Osteoblast (primary cell): ENCODE data around the gene LELP1. TPM values are rescaled to one million over a fixed set of nuclear protein-coding genes. Genes with fewer than 3 reads are reported as not detected.

Experiments used
- DNase-seq: peaks from one replicate; pipeline ENCODE4 v3.0.0; 2011; ENCODE audit warnings: low spot score, mixed read lengths; ENCODE audit not compliant: insufficient read length; ENCODE audit errors: missing footprints
- H2AFZ ChIP-seq: 2 replicates; pipeline ENCODE4 v1.6.0; 2011; ENCODE audit warnings: mild to moderate bottlenecking, low read length
- H3K27ac ChIP-seq: 2 replicates; pipeline ENCODE4 v1.5.1; 2011; ENCODE audit warnings: mild to moderate bottlenecking, low read depth, low read length, moderate library complexity
- H3K27me3 ChIP-seq: 2 replicates; pipeline ENCODE4 v1.6.0; 2012; ENCODE audit warnings: mild to moderate bottlenecking, control low read depth, inconsistent platforms, low read length, moderate library complexity; ENCODE audit not compliant: insufficient read depth
- H3K36me3 ChIP-seq: 2 replicates; pipeline ENCODE4 v1.5.1; 2011; ENCODE audit warnings: mild to moderate bottlenecking, low read length, control low read depth, moderate library complexity; ENCODE audit not compliant: insufficient read depth
- H3K4me1 ChIP-seq: 2 replicates; pipeline ENCODE4 v1.5.1; 2011; ENCODE audit warnings: mild to moderate bottlenecking, low read length, control low read depth, moderate library complexity; ENCODE audit not compliant: insufficient read depth
- H3K4me2 ChIP-seq: 2 replicates; pipeline ENCODE4 v1.6.0; 2011; ENCODE audit warnings: mild to moderate bottlenecking, low read length; ENCODE audit not compliant: insufficient read depth
- H3K4me3 ChIP-seq: fragments of 200-600 bp; sonication (generic); 3 replicates; pipeline ENCODE4 v1.5.1; 2012; ENCODE audit warnings: mild to moderate bottlenecking, low read length, inconsistent platforms; ENCODE audit not compliant: insufficient read depth
- H3K79me2 ChIP-seq: 2 replicates; pipeline ENCODE4 v1.6.0; 2012; ENCODE audit warnings: mild to moderate bottlenecking, low read length, control low read depth, inconsistent platforms; ENCODE audit not compliant: insufficient read depth
- H3K9me3 ChIP-seq: 2 replicates; pipeline ENCODE4 v1.5.1; 2011; ENCODE audit warnings: low read depth, low read length, control low read depth
- H4K20me1 ChIP-seq: 2 replicates; pipeline ENCODE4 v1.6.0; 2012; ENCODE audit warnings: mild to moderate bottlenecking, low read length, control low read depth; ENCODE audit not compliant: insufficient read depth
- total RNA-seq: library from RNA; depleted of rRNA; stranded (reverse); fragments of >200 nt; gene quantifications from 2 replicates; pipeline ENCODE4 v1.2.3, GENCODE V29; 2012
- TF ChIP-seq, protein P1 (sequence below): IDR thresholded peaks from 2 replicates; pipeline ENCODE4 v1.5.1; 2011; ENCODE audit warnings: mild to moderate bottlenecking, low read depth, low read length, moderate library complexity; ENCODE audit errors: extremely low read depth

LELP1 gene
- total RNA-seq, 1 donor = not detected

DNA sequence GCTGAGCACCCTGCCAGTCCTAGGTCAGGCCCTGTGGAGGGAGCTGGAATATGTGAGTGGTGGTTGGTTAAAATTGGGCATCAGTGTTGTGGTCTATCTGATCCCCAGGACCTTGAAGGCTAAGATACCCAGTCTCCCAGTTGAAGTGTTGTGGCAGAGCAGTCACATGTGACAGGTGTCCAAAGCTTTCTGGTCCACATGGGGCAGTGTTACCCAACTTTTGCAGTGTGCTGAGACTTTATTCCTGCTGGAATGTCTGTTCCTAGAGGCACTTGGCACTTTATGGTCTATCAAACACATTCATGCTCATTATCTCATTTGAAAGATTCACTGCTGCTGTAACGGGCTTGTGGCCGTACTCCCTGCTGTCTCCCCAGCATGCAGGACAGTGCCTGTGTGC, 35.3 kb downstream of the LELP1 start:
- no peak for DNase-seq
- H3K27me3 ChIP-seq = no peaks in the 10 kb centered on the region

DNA sequence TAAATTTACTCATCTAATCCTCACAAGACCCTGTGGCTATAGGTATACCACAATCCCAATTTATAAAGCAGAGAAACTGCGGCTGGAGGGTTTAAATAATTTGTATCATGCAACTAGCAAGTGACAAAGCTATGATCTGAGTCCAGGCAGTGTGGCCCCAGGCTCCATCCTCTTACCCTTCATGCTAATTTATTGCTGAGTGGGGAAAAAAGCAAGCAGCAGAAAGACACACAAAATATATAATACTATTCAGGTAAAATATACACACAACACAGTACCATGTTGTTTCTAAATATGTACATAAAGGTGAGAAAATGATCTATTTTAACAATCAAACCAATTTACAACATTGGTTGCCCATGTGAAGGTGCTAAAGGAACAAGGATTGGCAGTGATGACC, 38.9 kb downstream of the LELP1 start:
- H2AFZ ChIP-seq = no peak overlapping the region
- DNase-seq = no peak
- TF ChIP-seq, protein P1, sequence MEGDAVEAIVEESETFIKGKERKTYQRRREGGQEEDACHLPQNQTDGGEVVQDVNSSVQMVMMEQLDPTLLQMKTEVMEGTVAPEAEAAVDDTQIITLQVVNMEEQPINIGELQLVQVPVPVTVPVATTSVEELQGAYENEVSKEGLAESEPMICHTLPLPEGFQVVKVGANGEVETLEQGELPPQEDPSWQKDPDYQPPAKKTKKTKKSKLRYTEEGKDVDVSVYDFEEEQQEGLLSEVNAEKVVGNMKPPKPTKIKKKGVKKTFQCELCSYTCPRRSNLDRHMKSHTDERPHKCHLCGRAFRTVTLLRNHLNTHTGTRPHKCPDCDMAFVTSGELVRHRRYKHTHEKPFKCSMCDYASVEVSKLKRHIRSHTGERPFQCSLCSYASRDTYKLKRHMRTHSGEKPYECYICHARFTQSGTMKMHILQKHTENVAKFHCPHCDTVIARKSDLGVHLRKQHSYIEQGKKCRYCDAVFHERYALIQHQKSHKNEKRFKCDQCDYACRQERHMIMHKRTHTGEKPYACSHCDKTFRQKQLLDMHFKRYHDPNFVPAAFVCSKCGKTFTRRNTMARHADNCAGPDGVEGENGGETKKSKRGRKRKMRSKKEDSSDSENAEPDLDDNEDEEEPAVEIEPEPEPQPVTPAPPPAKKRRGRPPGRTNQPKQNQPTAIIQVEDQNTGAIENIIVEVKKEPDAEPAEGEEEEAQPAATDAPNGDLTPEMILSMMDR = no peak
- H3K36me3 ChIP-seq = no peaks in the 10 kb centered on the region
- no peaks in the 10 kb centered on the region for H3K79me2 ChIP-seq
- H3K9me3 ChIP-seq = no peaks in the 10 kb centered on the region
- no peaks in the 10 kb centered on the region for H3K27me3 ChIP-seq
- no peaks in the 10 kb centered on the region for H3K4me1 ChIP-seq
- no peaks in the 10 kb centered on the region for H4K20me1 ChIP-seq
- H3K27ac ChIP-seq = no peak overlapping the region
- no peak overlapping the region for H3K4me2 ChIP-seq
- H3K4me3 ChIP-seq = no peak overlapping the region

More for the DNA sequence above, 35.3 kb downstream of the LELP1 start:
- Histone ChIP-seq H3K27ac (no peak overlapping the region), H3K79me2 (no peaks in the 10 kb centered on the region), H3K36me3 (no peaks in the 10 kb centered on the region), H3K4me1 (no peaks in the 10 kb centered on the region), H3K9me3 (no peaks in the 10 kb centered on the region), H2AFZ (no peak overlapping the region), H3K4me3 (no peak overlapping the region), H4K20me1 (no peaks in the 10 kb centered on the region), H3K4me2 (no peak overlapping the region)
- TF ChIP-seq, protein P1 = peak; percentile 6

DNA sequence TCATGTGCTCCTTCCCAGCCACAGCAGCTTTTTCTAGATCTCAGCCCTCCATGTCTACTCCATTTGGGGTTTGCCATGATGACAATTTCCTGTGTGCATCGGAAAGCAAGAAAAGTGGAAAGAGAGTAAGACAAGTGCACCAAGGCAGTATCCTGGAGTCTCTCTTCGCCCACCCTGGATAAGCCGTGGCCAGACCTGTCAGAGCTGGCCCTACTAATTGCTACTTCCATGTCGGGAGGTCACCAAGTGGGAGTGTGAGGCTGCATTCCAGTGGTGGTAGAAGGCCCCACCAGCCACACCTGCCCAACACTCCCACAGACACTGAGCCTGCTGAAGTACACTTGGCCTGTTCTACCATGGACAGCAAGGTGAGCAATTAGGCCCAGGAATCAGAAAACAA, 42.2 kb downstream of the LELP1 start:
- H3K79me2 ChIP-seq = no peaks in the 10 kb centered on the region
- H4K20me1 ChIP-seq = no peaks in the 10 kb centered on the region
- TF ChIP-seq, protein P1 = no peak

DNA sequence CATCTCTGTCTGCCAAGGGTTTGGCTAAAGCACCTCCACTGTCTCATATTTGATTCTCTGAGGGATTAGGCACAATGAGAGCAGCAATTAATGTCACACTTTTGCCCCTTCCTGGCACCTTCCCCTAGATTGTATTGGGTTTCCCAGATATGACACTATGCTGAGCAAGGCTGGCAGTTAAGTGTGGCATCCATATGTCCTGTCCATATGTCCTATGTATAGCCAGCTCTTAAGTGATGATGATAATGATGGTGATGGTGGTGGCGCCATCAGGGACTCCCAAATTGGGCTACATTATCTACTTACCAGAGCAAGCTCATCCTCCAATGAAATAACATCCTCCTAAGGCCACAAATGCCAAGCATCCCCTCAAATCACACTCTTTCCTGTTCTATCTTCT, 42.8 kb downstream of the LELP1 start:
- no peak for DNase-seq
- no peaks in the 10 kb centered on the region for H3K4me1 ChIP-seq
- H3K27me3 ChIP-seq = no peaks in the 10 kb centered on the region
- no peak overlapping the region for H2AFZ ChIP-seq
- H4K20me1 ChIP-seq = no peaks in the 10 kb centered on the region
- H3K36me3 ChIP-seq = no peaks in the 10 kb centered on the region
- no peak overlapping the region for H3K27ac ChIP-seq
- H3K9me3 ChIP-seq = no peaks in the 10 kb centered on the region
- H3K4me3 ChIP-seq = no peak overlapping the region
- no peak overlapping the region for H3K4me2 ChIP-seq
- TF ChIP-seq, protein P1 = no peak
- H3K79me2 ChIP-seq = no peaks in the 10 kb centered on the region

More for the DNA sequence above, 42.2 kb downstream of the LELP1 start:
- Histone ChIP-seq H3K36me3 (no peaks in the 10 kb centered on the region), H3K27ac (no peak overlapping the region), H3K4me2 (no peak overlapping the region), H3K4me3 (no peak overlapping the region), H3K4me1 (no peaks in the 10 kb centered on the region), H2AFZ (no peak overlapping the region), H3K9me3 (no peaks in the 10 kb centered on the region), H3K27me3 (no peaks in the 10 kb centered on the region)
- DNase-seq = no peak
